GM13976 (cell line): Measurements from ENCODE around the gene PYDC1.

Experiments
- DNase-seq: peaks from one replicate; pipeline ENCODE4 v3.0.0; 2012; ENCODE audit warnings: low spot score
- in situ Hi-C: fragments of 300-500 bp; cut with MboI; formaldehyde crosslinking; loops from one replicate; pipeline ENCODE4 v1.12.0; 2022; ENCODE audit warnings: low sequenced_read_pairs, mixed read lengths, inconsistent platforms; ENCODE audit not compliant: unreplicated experiment
- TF ChIP-seq, protein P1 (sequence below): IDR thresholded peaks from 2 replicates; pipeline ENCODE4 v1.5.1; 2012; ENCODE audit warnings: borderline replicate concordance, mild to moderate bottlenecking; ENCODE audit not compliant: insufficient read depth; ENCODE audit errors: extremely low read depth, missing control alignments, control extremely low read depth

Gene PYDC1

GRCh38 chr16:31216422-31217135 lies at the start of gene PYDC1:
TSS of gene PYDC1 (minus strand) at chr16:31217135. CDS start at chr16:31217028, 107 bp downstream.
- no peak for DNase-seq
- in situ Hi-C loops: no loop called here
- TF ChIP-seq, protein P1, sequence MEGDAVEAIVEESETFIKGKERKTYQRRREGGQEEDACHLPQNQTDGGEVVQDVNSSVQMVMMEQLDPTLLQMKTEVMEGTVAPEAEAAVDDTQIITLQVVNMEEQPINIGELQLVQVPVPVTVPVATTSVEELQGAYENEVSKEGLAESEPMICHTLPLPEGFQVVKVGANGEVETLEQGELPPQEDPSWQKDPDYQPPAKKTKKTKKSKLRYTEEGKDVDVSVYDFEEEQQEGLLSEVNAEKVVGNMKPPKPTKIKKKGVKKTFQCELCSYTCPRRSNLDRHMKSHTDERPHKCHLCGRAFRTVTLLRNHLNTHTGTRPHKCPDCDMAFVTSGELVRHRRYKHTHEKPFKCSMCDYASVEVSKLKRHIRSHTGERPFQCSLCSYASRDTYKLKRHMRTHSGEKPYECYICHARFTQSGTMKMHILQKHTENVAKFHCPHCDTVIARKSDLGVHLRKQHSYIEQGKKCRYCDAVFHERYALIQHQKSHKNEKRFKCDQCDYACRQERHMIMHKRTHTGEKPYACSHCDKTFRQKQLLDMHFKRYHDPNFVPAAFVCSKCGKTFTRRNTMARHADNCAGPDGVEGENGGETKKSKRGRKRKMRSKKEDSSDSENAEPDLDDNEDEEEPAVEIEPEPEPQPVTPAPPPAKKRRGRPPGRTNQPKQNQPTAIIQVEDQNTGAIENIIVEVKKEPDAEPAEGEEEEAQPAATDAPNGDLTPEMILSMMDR: no peak

DNA sequence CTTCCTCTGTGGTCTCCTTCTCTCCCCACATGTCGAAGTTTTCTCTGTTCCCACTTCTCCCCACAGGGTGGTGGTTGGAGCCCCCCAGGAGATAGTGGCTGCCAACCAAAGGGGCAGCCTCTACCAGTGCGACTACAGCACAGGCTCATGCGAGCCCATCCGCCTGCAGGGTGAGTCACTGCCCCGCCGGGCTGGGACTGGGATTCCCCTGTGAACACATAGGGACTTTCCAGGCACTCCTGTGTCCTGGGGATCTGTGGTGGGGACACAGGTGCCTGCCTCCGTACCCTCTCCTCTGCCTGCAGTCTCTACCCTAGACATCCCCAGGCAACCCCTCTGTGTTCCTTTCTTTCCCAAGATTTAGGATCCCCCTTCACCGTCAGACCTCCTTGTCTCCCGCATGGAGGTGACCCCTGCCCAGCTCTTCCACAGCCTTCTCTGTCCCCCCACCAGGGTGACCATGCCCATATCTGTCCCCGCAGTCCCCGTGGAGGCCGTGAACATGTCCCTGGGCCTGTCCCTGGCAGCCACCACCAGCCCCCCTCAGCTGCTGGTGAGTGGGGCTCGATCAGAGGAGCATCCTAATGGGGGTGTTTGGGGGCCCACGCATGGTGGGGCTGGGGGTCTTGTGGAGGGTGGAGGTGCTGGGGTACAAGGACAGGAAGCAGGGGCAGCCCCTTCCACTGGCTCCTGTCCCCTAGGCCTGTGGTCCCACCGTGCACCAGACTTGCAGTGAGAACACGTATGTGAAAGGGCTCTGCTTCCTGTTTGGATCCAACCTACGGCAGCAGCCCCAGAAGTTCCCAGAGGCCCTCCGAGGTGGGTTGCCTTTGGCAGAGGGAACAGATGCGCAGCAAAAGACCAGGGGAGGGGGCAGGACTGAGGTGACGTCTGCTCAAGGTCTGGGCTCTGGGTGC lies 48.7 kb upstream of the PYDC1 start:
- in situ Hi-C loops: no loop called here
- peak; percentile 89 for DNase-seq
- TF ChIP-seq, protein P1: no peak

- no peak for DNase-seq
- in situ Hi-C loops: no loop called here
- TF ChIP-seq, protein P1: no peak
Observed at GRCh38 chr16:31262084-31262483, 45.1 kb upstream of the PYDC1 start.

DNA sequence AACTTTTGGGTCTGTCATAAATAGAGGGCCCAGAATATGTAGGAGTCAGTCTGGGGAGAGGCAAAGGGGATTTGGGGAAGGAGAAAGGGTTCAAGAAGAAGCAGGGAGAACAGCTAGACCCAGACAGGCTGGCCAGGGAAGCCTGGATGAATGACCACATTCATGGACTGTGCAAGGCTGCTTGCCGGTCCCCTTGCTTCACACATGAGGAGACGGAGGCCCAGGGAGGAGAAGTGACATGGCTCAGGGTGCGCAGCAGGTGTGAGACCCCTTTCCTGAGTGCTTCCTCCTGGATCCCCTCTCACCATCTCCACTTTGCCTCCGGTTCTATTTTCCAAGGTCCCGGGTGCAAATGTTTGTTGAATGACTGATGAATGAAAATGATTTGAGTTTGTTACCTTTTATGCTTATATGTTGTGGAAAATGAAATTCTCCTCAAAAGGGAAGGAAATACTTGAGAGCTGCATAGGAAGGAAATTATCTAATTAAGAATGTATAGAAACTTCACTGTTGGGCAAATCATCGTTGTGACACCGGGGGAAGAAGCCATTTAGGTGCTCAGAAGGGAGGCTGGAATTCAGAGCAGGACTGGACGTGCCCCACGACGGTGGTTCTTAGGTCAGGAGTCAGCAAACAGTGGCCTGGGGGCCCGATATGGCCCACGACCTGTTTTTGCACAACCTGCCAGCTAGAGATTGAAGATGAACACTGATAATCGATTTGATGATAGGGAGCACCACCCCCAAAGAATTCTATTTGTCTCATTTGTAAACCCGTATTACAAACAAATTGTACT lies 43.4 kb upstream of the PYDC1 start:
- in situ Hi-C loops: no loop called here
- no peak for DNase-seq
- TF ChIP-seq, protein P1: no peak

DNA sequence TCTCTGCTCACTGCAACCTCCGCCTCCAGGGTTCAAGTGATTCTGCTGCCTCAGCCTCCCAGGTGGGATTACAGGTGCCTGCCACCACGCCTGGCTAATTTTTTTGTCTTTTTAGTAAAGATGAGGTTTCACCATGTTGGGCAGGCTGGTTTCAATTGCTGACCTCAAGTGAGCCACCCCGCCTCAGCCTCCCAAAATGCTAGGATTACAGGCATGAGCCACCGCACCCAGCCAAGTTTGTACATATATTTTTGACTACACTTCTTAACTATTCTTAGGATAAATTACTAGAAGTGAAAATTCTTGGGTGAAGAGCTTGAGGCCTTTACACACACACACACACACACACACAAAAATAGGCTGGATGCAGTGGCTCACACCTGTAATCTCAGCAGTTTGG lies 41.4 kb upstream of the PYDC1 start:
- no peak for DNase-seq
- in situ Hi-C loops: no loop called here
- TF ChIP-seq, protein P1: no peak

DNA sequence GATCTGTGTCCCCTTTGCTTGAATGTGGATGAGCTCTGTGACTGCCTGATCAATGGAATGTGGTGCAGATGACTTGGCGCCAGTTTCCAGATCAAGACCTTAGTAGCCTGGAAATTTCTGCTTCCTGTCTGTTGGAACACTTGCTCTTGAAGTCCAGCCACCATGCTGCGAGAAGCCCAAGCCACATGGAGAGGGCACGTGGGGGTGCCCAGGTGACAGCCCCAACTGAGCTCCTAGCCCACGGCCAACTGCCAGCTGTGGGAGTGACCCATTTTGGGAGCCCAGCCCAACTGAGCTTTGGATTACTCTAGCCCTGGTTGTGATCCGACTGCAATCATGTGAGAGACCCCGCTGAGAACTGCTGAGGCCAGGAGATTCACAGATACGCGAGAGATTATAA lies 39.5 kb upstream of the PYDC1 start:
- in situ Hi-C loops: no loop called here
- no peak for DNase-seq

More for the DNA sequence above, 39.5 kb upstream of the PYDC1 start:
- TF ChIP-seq, protein P1: no peak
